H1 (cell line): ENCODE data around the gene GRID1. TPM values are rescaled to one million over a fixed set of nuclear protein-coding genes. Genes with fewer than 3 reads are reported as not detected.

ENCODE experiments used
- CTCF ChIA-PET: fragments of 300-600 bp; sonication (Branson Sonifier 250); formaldehyde crosslinking; loops from one replicate; lab custom pipeline; 2021; ENCODE audit not compliant: partially characterized antibody; lab: Charles Lee
- POLR2A ChIA-PET: fragments of 300-600 bp; sonication (Branson Sonifier 250); formaldehyde crosslinking; loops from one replicate; lab custom pipeline; 2021; ENCODE audit warnings: inconsistent platforms; ENCODE audit not compliant: partially characterized antibody; lab: Charles Lee
- DNase-seq, 2 experiments: peaks; one replicate each; pipeline versions ENCODE4 v3.0.0 to v3.0.0-alpha.2; 2010 to 2022; ENCODE audit warnings: low spot score in 2 of 2, low read depth in 1 of 2, mixed read lengths in 1 of 2
- FAIRE-seq: peaks from 2 replicates; lab custom pipeline; 2011; peaks lifted over from hg19 to GRCh38; lab: Jason Lieb, UNC
- H2AFZ ChIP-seq: 2 replicates; pipeline ENCODE4 v1.8.1; 2012; ENCODE audit warnings: low read length, inconsistent platforms
- H2AK5ac ChIP-seq: 2 replicates; pipeline ENCODE4 v1.6.1; 2013; ENCODE audit warnings: low read depth, low read length
- H2BK120ac ChIP-seq: replicated peaks from 2 replicates; pipeline ENCODE3; 2013; ENCODE audit warnings: low read depth, low read length, inconsistent platforms
- H2BK12ac ChIP-seq: 2 replicates; pipeline ENCODE4 v1.6.1; 2013; ENCODE audit warnings: low read depth, low read length
- H2BK15ac ChIP-seq: 2 replicates; pipeline ENCODE4 v1.6.1; 2013; ENCODE audit warnings: low read length
- H2BK20ac ChIP-seq: 2 replicates; pipeline ENCODE4 v1.6.1; 2013; ENCODE audit warnings: low read length
- H2BK5ac ChIP-seq: 2 replicates; pipeline ENCODE4 v1.6.1; 2013; ENCODE audit warnings: low read depth, low read length
- H3K14ac ChIP-seq: 2 replicates; pipeline ENCODE4 v1.6.1; 2013; ENCODE audit warnings: inconsistent platforms; ENCODE audit not compliant: insufficient read length
- H3K18ac ChIP-seq: 2 replicates; pipeline ENCODE4 v1.6.1; 2013; ENCODE audit warnings: low read length; ENCODE audit errors: extremely low read depth
- H3K23ac ChIP-seq: 2 replicates; pipeline ENCODE4 v1.6.1; 2013; ENCODE audit warnings: inconsistent platforms; ENCODE audit not compliant: insufficient read length
- H3K23me2 ChIP-seq: 2 replicates; pipeline ENCODE4 v1.6.1; 2013; ENCODE audit warnings: low read depth, low read length
- H3K27ac ChIP-seq: 2 replicates; pipeline ENCODE4 v1.6.1; 2011; ENCODE audit warnings: low read depth, low read length, inconsistent platforms
- H3K27me3 ChIP-seq, 4 experiments: replicated peaks in 1 of 4; 1 replicate in 1 of 4; 2 replicates in 3 of 4; pipeline versions ENCODE4 v1.6.1 to v1.8.1; 2011 to 2013; ENCODE audit warnings: low read length in 3 of 4, mild to moderate bottlenecking in 3 of 4, inconsistent platforms in 2 of 4, mixed read lengths in 2 of 4, moderate library complexity in 1 of 4; ENCODE audit not compliant: control insufficient read depth in 3 of 4, insufficient read depth in 3 of 4; ENCODE audit errors: extremely low read depth in 1 of 4
- H3K36me3 ChIP-seq, 4 experiments: 2 replicates each; pipeline versions ENCODE4 v1.6.1 to v1.8.1; 2011 to 2013; ENCODE audit warnings: mild to moderate bottlenecking in 4 of 4, low read length in 3 of 4, moderate library complexity in 2 of 4, control low read depth in 1 of 4, inconsistent platforms in 1 of 4; ENCODE audit not compliant: insufficient read depth in 4 of 4, control insufficient read depth in 2 of 4
- H3K4ac ChIP-seq: replicated peaks from 2 replicates; pipeline ENCODE3; 2013; ENCODE audit warnings: low read length, low read depth, mixed read lengths, inconsistent platforms; ENCODE audit not compliant: insufficient read length
- H3K4me1 ChIP-seq, 4 experiments: replicated peaks in 1 of 4; 1 replicate in 1 of 4; 2 replicates in 3 of 4; pipeline versions ENCODE4 v1.6.1 to v1.8.1; 2011 to 2013; ENCODE audit warnings: low read length in 3 of 4, inconsistent platforms in 2 of 4, mixed read lengths in 1 of 4; ENCODE audit not compliant: insufficient read depth in 4 of 4, control insufficient read depth in 3 of 4
- H3K4me2 ChIP-seq, 2 experiments: 2 replicates each; pipeline versions ENCODE4 v1.6.1 to v1.8.1; 2011 to 2013; ENCODE audit warnings: low read depth in 2 of 2, low read length in 2 of 2, control low read depth in 1 of 2, inconsistent platforms in 1 of 2, mild to moderate bottlenecking in 1 of 2; ENCODE audit not compliant: insufficient read depth in 1 of 2
- H3K4me3 ChIP-seq, 4 experiments: fragments of 200-600, 300-600 bp in 1 of 4; sonication (generic), shearing (Covaris generic), sonication (Bioruptor Twin) in 1 of 4; 2 replicates each; pipeline versions ENCODE4 v1.5.1 to v1.8.1; 2011 to 2016; ENCODE audit warnings: low read length in 4 of 4, low read depth in 3 of 4, control low read depth in 2 of 4, inconsistent platforms in 2 of 4, mild to moderate bottlenecking in 2 of 4, mixed read lengths in 1 of 4, moderate library complexity in 1 of 4; ENCODE audit not compliant: insufficient read depth in 2 of 4; ENCODE audit errors: extremely low read depth in 1 of 4
- H3K56ac ChIP-seq: replicated peaks from 2 replicates; pipeline ENCODE3; 2013; ENCODE audit warnings: low read depth, mild to moderate bottlenecking, mixed read lengths, low read length, inconsistent platforms; ENCODE audit not compliant: insufficient read length
- H3K79me1 ChIP-seq: 2 replicates; pipeline ENCODE4 v1.6.1; 2013; ENCODE audit warnings: low read depth, low read length, control low read depth
- H3K79me2 ChIP-seq, 2 experiments: 2 replicates each; pipeline versions ENCODE4 v1.6.1 to v1.8.1; 2012 to 2013; ENCODE audit warnings: low read length in 2 of 2, mild to moderate bottlenecking in 2 of 2, inconsistent platforms in 1 of 2; ENCODE audit not compliant: insufficient read depth in 2 of 2, control insufficient read depth in 1 of 2
- H3K9ac ChIP-seq, 4 experiments: replicated peaks in 1 of 4; 1 replicate in 1 of 4; 2 replicates in 3 of 4; pipeline versions ENCODE4 v1.6.1 to v1.8.1; 2011 to 2013; ENCODE audit warnings: low read depth in 3 of 4, low read length in 3 of 4, control low read depth in 2 of 4, mild to moderate bottlenecking in 2 of 4, moderate library complexity in 2 of 4, inconsistent platforms in 1 of 4; ENCODE audit errors: extremely low read depth in 1 of 4
- H3K9me3 ChIP-seq, 2 experiments: 2 replicates each; pipeline versions ENCODE4 v1.6.1 to v1.8.1; 2012 to 2013; ENCODE audit warnings: mild to moderate bottlenecking in 2 of 2, moderate library complexity in 2 of 2, control low read depth in 1 of 2, inconsistent platforms in 1 of 2, low read depth in 1 of 2, low read length in 1 of 2, mixed read lengths in 1 of 2; ENCODE audit not compliant: insufficient read depth in 2 of 2
- H4K20me1 ChIP-seq, 2 experiments: replicated peaks in 1 of 2; 2 replicates each; pipeline versions ENCODE3 to v1.8.1; 2011 to 2013; ENCODE audit warnings: inconsistent platforms in 2 of 2, low read length in 2 of 2, mild to moderate bottlenecking in 1 of 2; ENCODE audit not compliant: insufficient read depth in 2 of 2, control insufficient read depth in 1 of 2
- H4K5ac ChIP-seq: 2 replicates; pipeline ENCODE4 v1.6.1; 2013; ENCODE audit warnings: low read length, low read depth, mixed read lengths, inconsistent platforms; ENCODE audit not compliant: insufficient read length
- H4K8ac ChIP-seq: 2 replicates; pipeline ENCODE4 v1.8.0; 2013; ENCODE audit warnings: mild to moderate bottlenecking, moderate library complexity, low read length, inconsistent platforms; ENCODE audit not compliant: insufficient read depth; ENCODE audit errors: extremely low read depth
- H4K91ac ChIP-seq: replicated peaks from 2 replicates; pipeline ENCODE3; 2013; ENCODE audit warnings: low read length, mixed read lengths, inconsistent platforms; ENCODE audit not compliant: insufficient read length
- KDM4A ChIP-seq: IDR thresholded peaks from one replicate; pipeline ENCODE4 v1.7.1; 2012; ENCODE audit warnings: low read depth, mild to moderate bottlenecking, moderate library complexity, low read length, inconsistent platforms; ENCODE audit not compliant: severe bottlenecking
- TBP ChIP-seq: IDR thresholded peaks from 2 replicates; pipeline ENCODE4 v1.6.1; 2011; ENCODE audit warnings: low read depth, low read length, improper control_type of control experiment
- WGBS, 2 experiments: shearing (Covaris generic) in 1 of 2; methylation state at CpG; one replicate each; pipeline versions ENCODE4 v1.1.6 to v1.1.7; 2013 to 2015; ENCODE audit warnings: low lambda C conversion rate in 2 of 2, mixed read lengths in 2 of 2, inconsistent platforms in 1 of 2, low coverage in 1 of 2, missing lambda C conversion rate in 1 of 2; ENCODE audit not compliant: insufficient replicate concordance in 2 of 2, insufficient coverage in 1 of 2, insufficient read length in 1 of 2; ENCODE audit errors: extremely low coverage in 1 of 2, missing lambda C conversion rate in 1 of 2; 5-methylcytosine and 5-hydroxymethylcytosine counted together
- polyA plus RNA-seq, 7 experiments: library from polyadenylated mRNA; depleted of rRNA in 3 of 7; stranded (reverse) in 5 of 7; unstranded in 2 of 7; fragments of >200 nt in 5 of 7; fragments of 200-250 nt in 2 of 7; gene quantifications; 1 replicate in 5 of 7; 2 replicates in 1 of 7; 4 replicates in 1 of 7; pipeline versions ENCODE4 v1.2.1 to v1.2.3, GENCODE V29; 2011 to 2013; ENCODE audit warnings: missing spikeins in 2 of 7, mixed read lengths in 2 of 7
- total RNA-seq: library from RNA; stranded (reverse); fragmentation: NEBNext Ultra II Directional; extraction: Animal tissue kit (Norgen Biotek cat#: 25700); gene quantifications from 2 replicates; pipeline ENCODE4 v1.2.1, GENCODE V29; 2021

The GRID1 gene
- total and polyA plus RNA-seq, 2 of the 8 experiments (the other 6 are each of a cell fraction or from before 2014, with no cell fraction given), result 0.22 to 0.30 TPM

- Histone ChIP-seq H3K23me2 (no peaks in the 10 kb centered on the region), H3K27me3 (no peaks in the 10 kb centered on the region), H3K4me2 (no peak overlapping the region), H2BK20ac (no peak overlapping the region), H2AFZ (no peak overlapping the region), H2BK120ac (no peak overlapping the region), H3K56ac (no peak overlapping the region), H2BK15ac (no peak overlapping the region), H4K20me1 (no peaks in the 10 kb centered on the region), H3K4me3 (no peak overlapping the region), H3K79me1 (no peaks in the 10 kb centered on the region; the same call in 1 of the 2 replicates), H3K36me3 (no peaks in the 10 kb centered on the region), H3K4me1 (0 out of 7 replicates have a peak, but pooled peaks cover 0 to under 1% (median 0%) of the 10 kb centered on the region in 4 experiments), H3K14ac (no peak overlapping the region), H2BK5ac (no peak overlapping the region), H4K5ac (no peak overlapping the region), H2AK5ac (no peak overlapping the region), H3K9me3 (no peaks in the 10 kb centered on the region), H3K27ac (no peak overlapping the region), H3K4ac (no peak overlapping the region), H3K79me2 (no peaks in the 10 kb centered on the region), H3K9ac (no peak overlapping the region), H2BK12ac (no peak overlapping the region), H3K18ac (no peak overlapping the region), H4K8ac (no peak overlapping the region), H4K91ac (no peak overlapping the region), H3K23ac (no peak overlapping the region)
- FAIRE-seq, result no peak
- ChIA-PET CTCF (interaction anchor here (0.5 to 25.2 kb wide), 6 partner anchors 14 to 557 kb away, joined by 3 to 498 read pairs (median 4); partner anchors contain the start of gene GRID1), POLR2A (interaction anchor here (1.1 kb wide), 1 partner anchor 100 kb away, joined by 3 read pairs; no protein-coding TSS in a partner anchor)
- no peak for DNase-seq
- 87% methylated on average over 18 of the region's 18 CpGs; no CpG with 5 or more reads in 1 of the 2 experiments for WGBS, 2 experiments
- TF ChIP-seq TBP, result no peak
- TF ChIP-seq KDM4A, result no peak
Observed at GRCh38 chr10:86353506-86354485, 12.8 kb downstream of the GRID1 start.
